Stimulated activated memory B cell treated with anti-CD40 and anti-IgM and Interleukin-4, amounts not matched to agents 10 μg/mL and 1 μg/mL and 100 μg/mL, for 72 hours (primary cell): Measurements from ENCODE around the gene PROC.

Experiments
- ATAC-seq: fragments of 150-1000 bp; cut with Tn5 transposase; 2 replicates; pipeline ENCODE4 v1.10.0; 2021
- H3K27ac Mint-ChIP-seq: one replicate; pipeline ENCODE4 v1.8.0; 2022; ENCODE audit warnings: mild to moderate bottlenecking, mixed read lengths
- H3K27me3 Mint-ChIP-seq: one replicate; pipeline ENCODE4 v1.8.0; 2022; ENCODE audit warnings: mixed read lengths
- H3K36me3 Mint-ChIP-seq: one replicate; pipeline ENCODE4 v1.8.0; 2022; ENCODE audit warnings: mixed read lengths
- H3K4me1 Mint-ChIP-seq: one replicate; pipeline ENCODE4 v1.8.0; 2022; ENCODE audit warnings: mixed read lengths
- H3K4me3 Mint-ChIP-seq: one replicate; pipeline ENCODE4 v1.8.0; 2022; ENCODE audit warnings: mild to moderate bottlenecking, moderate library complexity, mixed read lengths
- H3K9me3 Mint-ChIP-seq: one replicate; pipeline ENCODE4 v1.8.0; 2022; ENCODE audit warnings: mixed read lengths

Gene PROC

GRCh38 chr2:127475788-127476187, 57.6 kb downstream of the PROC start:
- peaks cover 29% of the 10 kb centered on the region for H3K36me3 Mint-ChIP-seq
- H3K4me1 Mint-ChIP-seq = no peaks in the 10 kb centered on the region
- peaks cover 9% of the 10 kb centered on the region for H3K9me3 Mint-ChIP-seq
- H3K4me3 Mint-ChIP-seq = no peak overlapping the region
- no peaks in the 10 kb centered on the region for H3K27me3 Mint-ChIP-seq
- no peak for ATAC-seq
- H3K27ac Mint-ChIP-seq = no peak overlapping the region
